Activated CD4-positive, CD25-positive, alpha-beta regulatory T cell (primary cell): ENCODE data around the gene PPP6R1.
A peak's percentile ranks its signal among the peaks of the same experiment; 100 is the strongest.

Experiments
- DNase-seq, 4 experiments: peaks; one replicate each; lab custom pipeline; 2025; lab: John Stamatoyannopoulos, UW

Gene PPP6R1

GRCh38 chr19:55279770-55280643 lies 21.2 kb upstream of the PPP6R1 start, which contains the start of gene HSPBP1:
Gene HSPBP1 (minus strand): TSS chr19:55280110. CDS start chr19:55279608, 502 bp downstream.
- DNase-seq, result peak; percentile 81 to 89 (median 86)

- no peak for DNase-seq
Measured at GRCh38 chr19:55279340-55279739, 20.5 kb upstream of the PPP6R1 start.

GRCh38 chr19:55278391-55279135 lies 19.7 kb upstream of the PPP6R1 start:
- DNase-seq, result no peak

- DNase-seq, result no peak
Measured at GRCh38 chr19:55277494-55277893, 18.7 kb upstream of the PPP6R1 start.

GRCh38 chr19:55276720-55277430 lies 18.1 kb upstream of the PPP6R1 start:
- DNase-seq, result no peak

- DNase-seq, result no peak
Measured at GRCh38 chr19:55275851-55276719, 17.3 kb upstream of the PPP6R1 start.

GRCh38 chr19:55273978-55274707 lies 15.3 kb upstream of the PPP6R1 start:
- no peak for DNase-seq

GRCh38 chr19:55272142-55272541 lies 13.3 kb upstream of the PPP6R1 start:
- no peak for DNase-seq

GRCh38 chr19:55270172-55270942 lies 11.5 kb upstream of the PPP6R1 start:
- DNase-seq, result no peak

- DNase-seq, result no peak
Measured at GRCh38 chr19:55269299-55269698, 10.5 kb upstream of the PPP6R1 start.

GRCh38 chr19:55266840-55267239 lies 8.0 kb upstream of the PPP6R1 start:
- no peak for DNase-seq

- no peak for DNase-seq
Measured at GRCh38 chr19:55266404-55266803, 7.6 kb upstream of the PPP6R1 start.

GRCh38 chr19:55265723-55266386 lies 7.0 kb upstream of the PPP6R1 start:
- DNase-seq, result no peak

- no peak for DNase-seq
Measured at GRCh38 chr19:55265173-55265572, 6.4 kb upstream of the PPP6R1 start.

- no peak for DNase-seq
Measured at GRCh38 chr19:55264531-55264930, 5.7 kb upstream of the PPP6R1 start.

GRCh38 chr19:55262359-55262758 lies 3.5 kb upstream of the PPP6R1 start:
- DNase-seq, result no peak

- DNase-seq, result no peak
Measured at GRCh38 chr19:55261671-55262126, 2.9 kb upstream of the PPP6R1 start.

GRCh38 chr19:55259540-55260210 lies 858 bp upstream of the PPP6R1 start:
- DNase-seq, result no peak

- DNase-seq, result peak in 1 of 4 experiments; percentile 52
Measured at GRCh38 chr19:55258476-55258827, 365 bp downstream of the PPP6R1 start.
